ENCODE measurements around the gene NOL7. TPM values are rescaled to one million over a fixed set of nuclear protein-coding genes. Genes with fewer than 3 reads are reported as not detected.

The NOL7 gene
- total and polyA plus RNA-seq, 2 donors (not counting 3 experiments of a cell fraction or from before 2014, with no cell fraction given) = 36.3 to 80.0 TPM

DNA sequence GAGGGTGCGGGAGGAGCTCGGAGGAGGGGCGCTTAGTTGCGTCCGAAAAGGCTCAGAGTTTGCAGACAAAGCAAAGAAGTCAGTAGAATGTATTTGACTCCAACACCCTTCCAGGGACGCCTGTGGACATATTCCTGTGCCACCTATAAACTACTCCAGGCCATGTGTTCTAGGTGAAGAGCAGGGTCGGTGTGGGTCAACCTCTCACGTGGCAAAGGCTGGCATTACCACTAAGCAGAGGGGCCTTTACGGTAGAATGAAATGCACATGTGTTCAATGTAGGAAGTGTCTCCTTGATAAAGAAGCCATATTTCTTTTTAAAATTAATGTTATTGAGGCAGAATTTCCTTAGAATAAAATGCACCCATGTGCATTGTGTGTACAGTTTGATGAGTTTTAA is 25.3 kb upstream of the NOL7 start:
- ChIA-PET CTCF (no interaction called here), POLR2A (no interaction called here)
- Histone ChIP-seq H3K27ac (ENCODE audit: insufficient read depth, low read depth, low read length) (no peak overlapping the region), H3K4me1 (ENCODE audit: control insufficient read depth, extremely low read depth, insufficient read depth, low read length) (no peaks in the 10 kb centered on the region), H3K9me3 (replicated peaks; ENCODE audit: control insufficient read depth, insufficient read depth, low read length) (no peaks in the 10 kb centered on the region), H3K4me3 (replicated peaks in 1 of 3; ENCODE audit: insufficient read depth in 1 of 3, low read depth in 1 of 3, low read length in 3 of 3) (no peak overlapping the region), H3K4me2 (ENCODE audit: insufficient read depth, low read length) (no peak overlapping the region), H4K20me1 (replicated peaks; ENCODE audit: control insufficient read depth, extremely low read depth, insufficient read depth, low read length) (no peaks in the 10 kb centered on the region), H3K36me3 (ENCODE audit: control insufficient read depth in 2 of 2, extremely low read depth in 1 of 2, insufficient read depth in 2 of 2, low read length in 2 of 2) (peaks cover 0 to 11% of the 10 kb centered on the region in 2 experiments), H3K9me1 (replicated peaks; ENCODE audit: control insufficient read depth, extremely low read depth, insufficient read depth, low read length) (no peaks in the 10 kb centered on the region), H3K9ac (replicated peaks; ENCODE audit: extremely low read depth, insufficient read depth, low read length) (no peak overlapping the region), H2AFZ (ENCODE audit: low read depth, low read length) (no peak overlapping the region), H3K79me2 (ENCODE audit: control insufficient read depth, insufficient read depth, low read length) (no peaks in the 10 kb centered on the region), H3K27me3 (ENCODE audit: control insufficient read depth in 2 of 2, insufficient read depth in 2 of 2, low read length in 2 of 2) (no peaks in the 10 kb centered on the region)
- intact Hi-C loops (cut with micrococcal nuclease) (no loop called here), dilution Hi-C loops (cut with MboI; ENCODE audit: extremely low pct_ligation_motif_present, low sequenced_read_pairs) (no loop called here)
- TF ChIP-seq EZH2 (IDR thresholded peaks at IDR 0.05; ENCODE audit: borderline replicate concordance, low read depth, low read length, severe bottlenecking) (no peak), POLR2AphosphoS5 (IDR thresholded peaks at IDR 0.05; ENCODE audit: insufficient read depth, low read depth, low read length) (no peak), GATA2 (IDR thresholded peaks at IDR 0.05; ENCODE audit: insufficient read depth, insufficient read length, low read depth, low read length) (no peak), MYC (IDR thresholded peaks at IDR 0.05; ENCODE audit: low read depth, low read length) (no peak), FOS (IDR thresholded peaks at IDR 0.05; ENCODE audit: borderline replicate concordance, insufficient read depth, low read length) (no peak)
- TF ChIP-seq, protein P1, sequence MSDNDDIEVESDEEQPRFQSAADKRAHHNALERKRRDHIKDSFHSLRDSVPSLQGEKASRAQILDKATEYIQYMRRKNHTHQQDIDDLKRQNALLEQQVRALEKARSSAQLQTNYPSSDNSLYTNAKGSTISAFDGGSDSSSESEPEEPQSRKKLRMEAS (IDR thresholded peaks at IDR 0.05; ENCODE audit: insufficient read depth, insufficient read length) = no peak
- no peak for DNase-seq (ENCODE audit: low read depth, low spot score)
- FAIRE-seq = no peak
- no TSS peak for BruUV-seq (replicated peaks)

DNA sequence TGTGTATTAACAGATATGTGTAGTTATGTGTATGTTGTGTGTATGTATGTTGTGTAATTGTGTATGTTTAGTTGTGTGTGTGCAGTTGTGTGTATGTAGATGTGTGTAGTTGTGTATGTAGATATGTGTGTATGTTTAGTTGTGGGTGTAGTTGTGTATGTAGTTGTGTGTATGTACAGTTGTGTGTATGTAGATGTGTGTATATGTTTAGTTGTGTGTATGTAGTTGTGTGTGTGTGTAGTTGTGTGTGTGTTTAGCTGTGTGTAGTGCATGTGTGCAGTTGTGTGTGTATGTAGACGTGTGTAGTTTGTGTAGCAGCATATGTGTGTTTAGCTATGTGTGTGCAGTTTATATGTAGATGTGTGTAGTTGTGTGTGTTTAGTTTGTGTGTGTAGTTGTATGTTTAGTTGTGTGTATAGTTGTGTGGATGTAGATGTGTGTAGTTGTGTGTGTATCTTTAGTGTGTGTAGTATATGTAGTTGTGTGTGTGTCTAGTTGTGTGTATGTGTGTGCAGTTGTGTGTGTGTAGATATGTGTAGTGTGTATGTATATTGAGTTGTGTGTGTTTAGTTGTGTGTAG is 24.5 kb upstream of the NOL7 start:
- intact Hi-C loops (cut with micrococcal nuclease) = no loop called here
- BruUV-seq (replicated peaks) = no TSS peak

More for the DNA sequence above, 24.5 kb upstream of the NOL7 start:
- no peak overlapping the region for H3K4me2 ChIP-seq (ENCODE audit: insufficient read depth, low read length)
- no peaks in the 10 kb centered on the region for H3K9me3 ChIP-seq (replicated peaks; ENCODE audit: control insufficient read depth, insufficient read depth, low read length)
- H3K4me3 ChIP-seq (replicated peaks in 1 of 3; ENCODE audit: insufficient read depth in 1 of 3, low read depth in 1 of 3, low read length in 3 of 3) = no peak overlapping the region
- dilution Hi-C loops (cut with MboI; ENCODE audit: extremely low pct_ligation_motif_present, low sequenced_read_pairs) = no loop called here
- no peak overlapping the region for H2AFZ ChIP-seq (ENCODE audit: low read depth, low read length)
- DNase-seq (ENCODE audit: low read depth, low spot score) (no peak), FAIRE-seq (no peak)
- CTCF ChIA-PET = interaction anchor here (1.4 kb wide), 1 partner anchor 16 kb away, joined by 9 read pairs; no protein-coding TSS in a partner anchor
- peaks cover 0 to 11% of the 10 kb centered on the region in 2 experiments for H3K36me3 ChIP-seq (ENCODE audit: control insufficient read depth in 2 of 2, extremely low read depth in 1 of 2, insufficient read depth in 2 of 2, low read length in 2 of 2)
- H3K79me2 ChIP-seq (ENCODE audit: control insufficient read depth, insufficient read depth, low read length) = no peaks in the 10 kb centered on the region
- TF ChIP-seq, protein P1 (IDR thresholded peaks at IDR 0.05; ENCODE audit: insufficient read depth, insufficient read length) = no peak
- TF ChIP-seq, protein P2, sequence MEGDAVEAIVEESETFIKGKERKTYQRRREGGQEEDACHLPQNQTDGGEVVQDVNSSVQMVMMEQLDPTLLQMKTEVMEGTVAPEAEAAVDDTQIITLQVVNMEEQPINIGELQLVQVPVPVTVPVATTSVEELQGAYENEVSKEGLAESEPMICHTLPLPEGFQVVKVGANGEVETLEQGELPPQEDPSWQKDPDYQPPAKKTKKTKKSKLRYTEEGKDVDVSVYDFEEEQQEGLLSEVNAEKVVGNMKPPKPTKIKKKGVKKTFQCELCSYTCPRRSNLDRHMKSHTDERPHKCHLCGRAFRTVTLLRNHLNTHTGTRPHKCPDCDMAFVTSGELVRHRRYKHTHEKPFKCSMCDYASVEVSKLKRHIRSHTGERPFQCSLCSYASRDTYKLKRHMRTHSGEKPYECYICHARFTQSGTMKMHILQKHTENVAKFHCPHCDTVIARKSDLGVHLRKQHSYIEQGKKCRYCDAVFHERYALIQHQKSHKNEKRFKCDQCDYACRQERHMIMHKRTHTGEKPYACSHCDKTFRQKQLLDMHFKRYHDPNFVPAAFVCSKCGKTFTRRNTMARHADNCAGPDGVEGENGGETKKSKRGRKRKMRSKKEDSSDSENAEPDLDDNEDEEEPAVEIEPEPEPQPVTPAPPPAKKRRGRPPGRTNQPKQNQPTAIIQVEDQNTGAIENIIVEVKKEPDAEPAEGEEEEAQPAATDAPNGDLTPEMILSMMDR (IDR thresholded peaks at IDR 0.05; ENCODE audit: extremely low read depth in 1 of 2, insufficient read depth in 1 of 2, low read depth in 1 of 2, low read length in 2 of 2) = no peak
- TF ChIP-seq MYC (IDR thresholded peaks at IDR 0.05; ENCODE audit: low read depth, low read length) (no peak), POLR2AphosphoS5 (IDR thresholded peaks at IDR 0.05; ENCODE audit: insufficient read depth, low read depth, low read length) (no peak), GATA2 (IDR thresholded peaks at IDR 0.05; ENCODE audit: insufficient read depth, insufficient read length, low read depth, low read length) (no peak), POLR2A (IDR thresholded peaks at IDR 0.05; ENCODE audit: low read depth, low read length) (no peak), EZH2 (IDR thresholded peaks at IDR 0.05; ENCODE audit: borderline replicate concordance, low read depth, low read length, severe bottlenecking) (no peak), JUN (IDR thresholded peaks at IDR 0.05; ENCODE audit: borderline replicate concordance, insufficient read depth, insufficient read length, low read depth) (no peak), FOS (IDR thresholded peaks at IDR 0.05; ENCODE audit: borderline replicate concordance, insufficient read depth, low read length) (no peak)
- H3K4me1 ChIP-seq (ENCODE audit: control insufficient read depth, extremely low read depth, insufficient read depth, low read length) = no peaks in the 10 kb centered on the region
- no peak overlapping the region for H3K27ac ChIP-seq (ENCODE audit: insufficient read depth, low read depth, low read length)
- H3K9ac ChIP-seq (replicated peaks; ENCODE audit: extremely low read depth, insufficient read depth, low read length) = no peak overlapping the region
- POLR2A ChIA-PET = no interaction called here
- no peaks in the 10 kb centered on the region for H3K27me3 ChIP-seq (ENCODE audit: control insufficient read depth in 2 of 2, insufficient read depth in 2 of 2, low read length in 2 of 2)
- no peaks in the 10 kb centered on the region for H3K9me1 ChIP-seq (replicated peaks; ENCODE audit: control insufficient read depth, extremely low read depth, insufficient read depth, low read length)
- H4K20me1 ChIP-seq (replicated peaks; ENCODE audit: control insufficient read depth, extremely low read depth, insufficient read depth, low read length) = no peaks in the 10 kb centered on the region
